Progenitor cell of endocrine pancreas (in vitro differentiated cells): ENCODE results near the gene C10orf95. TPM values are rescaled to one million over a fixed set of nuclear protein-coding genes. Genes with fewer than 3 reads are reported as not detected.

Source experiments
- DNase-seq: peaks from one replicate; pipeline ENCODE4 v3.0.0; 2021; ENCODE audit warnings: low spot score; ENCODE audit not compliant: unreplicated experiment
- H3K27ac Mint-ChIP-seq: 2 replicates; pipeline ENCODE4 v1.8.0; 2021; ENCODE audit warnings: mild to moderate bottlenecking, moderate library complexity, mixed read lengths
- H3K27me3 Mint-ChIP-seq: 2 replicates; pipeline ENCODE4 v1.8.0; 2021; ENCODE audit warnings: mixed read lengths
- H3K36me3 Mint-ChIP-seq: 2 replicates; pipeline ENCODE4 v1.8.0; 2022; ENCODE audit warnings: mixed read lengths; ENCODE audit not compliant: insufficient read depth
- H3K4me1 Mint-ChIP-seq: 2 replicates; pipeline ENCODE4 v1.8.0; 2021; ENCODE audit warnings: low read depth, mixed read lengths
- H3K4me3 Mint-ChIP-seq: 2 replicates; pipeline ENCODE4 v1.8.0; 2021; ENCODE audit warnings: low read depth, mild to moderate bottlenecking, moderate library complexity, mixed read lengths
- H3K9me3 Mint-ChIP-seq: 2 replicates; pipeline ENCODE4 v1.8.0; 2021; ENCODE audit warnings: low read depth, mixed read lengths
- CTCF ChIP-seq: fragments of 200-600 bp; sonication (generic); IDR thresholded peaks from one replicate; pipeline ENCODE4 v1.5.0; 2021; ENCODE audit warnings: antibody characterized with exemption, mild to moderate bottlenecking; ENCODE audit not compliant: unreplicated experiment
- total RNA-seq: library from RNA; stranded (reverse); gene quantifications from 2 replicates; pipeline ENCODE4 v1.2.1, GENCODE V29; 2021

Gene C10orf95
- total RNA-seq, 1 donor from 2014 or later = 0.77 TPM

- Mint-ChIP-seq H3K4me3 (no peak overlapping the region), H3K36me3 (no peaks in the 10 kb centered on the region), H3K27ac (no peak overlapping the region), H3K9me3 (no peaks in the 10 kb centered on the region), H3K4me1 (peaks cover 7% of the 10 kb centered on the region), H3K27me3 (no peaks in the 10 kb centered on the region)
- no peak for TF ChIP-seq CTCF
- no peak for DNase-seq
Observed at GRCh38 chr10:102425444-102425843, 25.9 kb downstream of the C10orf95 start.

GRCh38 chr10:102424916-102425315, 26.4 kb downstream of the C10orf95 start:
- H3K4me1 Mint-ChIP-seq = peaks cover 8% of the 10 kb centered on the region
- DNase-seq = no peak
- no peak overlapping the region for H3K4me3 Mint-ChIP-seq

GRCh38 chr10:102424145-102424544, 27.2 kb downstream of the C10orf95 start:
- no peak for TF ChIP-seq CTCF
- no peak overlapping the region for H3K27ac Mint-ChIP-seq
- no peaks in the 10 kb centered on the region for H3K36me3 Mint-ChIP-seq
- peaks cover 12% of the 10 kb centered on the region for H3K4me1 Mint-ChIP-seq
- H3K9me3 Mint-ChIP-seq = no peaks in the 10 kb centered on the region
- peaks cover 2% of the 10 kb centered on the region for H3K27me3 Mint-ChIP-seq
- DNase-seq = no peak
- H3K4me3 Mint-ChIP-seq = no peak overlapping the region

More at GRCh38 chr10:102424916-102425315, 26.4 kb downstream of the C10orf95 start:
- Mint-ChIP-seq H3K27ac (no peak overlapping the region), H3K27me3 (no peaks in the 10 kb centered on the region), H3K9me3 (no peaks in the 10 kb centered on the region), H3K36me3 (no peaks in the 10 kb centered on the region)
- TF ChIP-seq CTCF = no peak

- no peak overlapping the region for H3K4me3 Mint-ChIP-seq
- peaks cover 16% of the 10 kb centered on the region for H3K4me1 Mint-ChIP-seq
- H3K9me3 Mint-ChIP-seq = no peaks in the 10 kb centered on the region
- no peak for DNase-seq
- H3K27ac Mint-ChIP-seq = no peak overlapping the region
- H3K27me3 Mint-ChIP-seq = peaks cover 7% of the 10 kb centered on the region
- H3K36me3 Mint-ChIP-seq = no peaks in the 10 kb centered on the region
- TF ChIP-seq CTCF = no peak
Observed at GRCh38 chr10:102423372-102423968, 27.9 kb downstream of the C10orf95 start.

GRCh38 chr10:102422545-102423129, 28.7 kb downstream of the C10orf95 start:
- Mint-ChIP-seq H3K9me3 (no peaks in the 10 kb centered on the region), H3K4me1 (peaks cover 16% of the 10 kb centered on the region), H3K36me3 (no peaks in the 10 kb centered on the region), H3K27ac (peak overlapping the region; percentile 45), H3K27me3 (peaks cover 15% of the 10 kb centered on the region), H3K4me3 (peak overlapping the region; percentile 99)
- peak; percentile 78 for TF ChIP-seq CTCF
- DNase-seq = peak; percentile 61
